Measurements from ENCODE around the gene GPR35. TPM values are rescaled to one million over a fixed set of nuclear protein-coding genes. Genes with fewer than 3 reads are reported as not detected.

The GPR35 gene
- polyA plus RNA-seq, 1 of the 3 experiments (the other 2 are of a cell fraction): 1.2 TPM

GRCh38 chr2:240647503-240648154 lies 22.3 kb downstream of the GPR35 start:
- Histone ChIP-seq H4K20me1 (ENCODE audit: insufficient read depth) (no peaks in the 10 kb centered on the region), H3K36me3 (replicated peaks in 1 of 2; ENCODE audit: control insufficient read depth in 1 of 2, insufficient read depth in 2 of 2, low read length in 1 of 2) (no peaks in the 10 kb centered on the region), H3K4me3 (ENCODE audit: low read depth in 2 of 2, low read length in 1 of 2) (no peak overlapping the region), H3K4me1 (ENCODE audit: control insufficient read depth in 1 of 2, insufficient read depth in 2 of 2, low read depth in 1 of 2, low read length in 1 of 2) (no peaks in the 10 kb centered on the region; a peak in 1 of 4 replicates), H3K9ac (no peak overlapping the region), H3K79me2 (ENCODE audit: insufficient read depth) (no peaks in the 10 kb centered on the region), H3K27ac (ENCODE audit: low read depth in 2 of 2, low read length in 1 of 2) (no peak overlapping the region), H3F3A (replicated peaks; ENCODE audit: insufficient read depth) (no peaks in the 10 kb centered on the region), H3K4me2 (no peak overlapping the region), H3K27me3 (ENCODE audit: insufficient read depth) (no peaks in the 10 kb centered on the region; the same call in 1 of the 2 replicates), H2AFZ (ENCODE audit: low read depth) (no peak overlapping the region), H3K9me3 (no peaks in the 10 kb centered on the region), H3K9me2 (no peaks in the 10 kb centered on the region)
- 65% methylated on average over 22 of the region's 22 CpGs for WGBS (ENCODE audit: low lambda C conversion rate)
- no peak for TF ChIP-seq FOXJ3 (CRISPR knock-in tag; IDR thresholded peaks at IDR 0.05)
- no peak for TF ChIP-seq TCF12 (IDR thresholded peaks at IDR 0.05)
- TF ChIP-seq IRF3 (IDR thresholded peaks at IDR 0.05; ENCODE audit: low read depth, low read length): no peak
- POLR2A ChIA-PET: no interaction called here
- CTCF ChIA-PET: interaction anchor here (2.0 kb wide), 1 partner anchor 193 kb away, joined by 6 read pairs; no protein-coding TSS in a partner anchor
- DNase-seq: peak; percentile 24

- Histone ChIP-seq H3K79me2 (ENCODE audit: insufficient read depth) (no peaks in the 10 kb centered on the region), H4K20me1 (ENCODE audit: insufficient read depth) (no peaks in the 10 kb centered on the region), H3K4me3 (ENCODE audit: low read depth in 2 of 2, low read length in 1 of 2) (no peak overlapping the region), H2AFZ (ENCODE audit: low read depth) (no peak overlapping the region), H3K36me3 (replicated peaks in 1 of 2; ENCODE audit: control insufficient read depth in 1 of 2, insufficient read depth in 2 of 2, low read length in 1 of 2) (no peaks in the 10 kb centered on the region), H3K27me3 (ENCODE audit: insufficient read depth) (no peaks in the 10 kb centered on the region; the same call in 1 of the 2 replicates), H3K9me3 (no peaks in the 10 kb centered on the region), H3K9ac (no peak overlapping the region), H3K9me2 (no peaks in the 10 kb centered on the region), H3F3A (replicated peaks; ENCODE audit: insufficient read depth) (no peaks in the 10 kb centered on the region), H3K27ac (ENCODE audit: low read depth in 2 of 2, low read length in 1 of 2) (no peak overlapping the region), H3K4me2 (no peak overlapping the region), H3K4me1 (ENCODE audit: control insufficient read depth in 1 of 2, insufficient read depth in 2 of 2, low read depth in 1 of 2, low read length in 1 of 2) (no peaks in the 10 kb centered on the region; a peak in 1 of 4 replicates)
- no peak for DNase-seq
- ChIA-PET CTCF (interaction anchor here (2.0 kb wide), 1 partner anchor 192 kb away, joined by 6 read pairs; no protein-coding TSS in a partner anchor), POLR2A (no interaction called here)
- 30% methylated on average over 6 of the region's 6 CpGs for WGBS (ENCODE audit: low lambda C conversion rate)
- TF ChIP-seq IRF3 (IDR thresholded peaks at IDR 0.05; ENCODE audit: low read depth, low read length) (no peak), GABPA (IDR thresholded peaks at IDR 0.05; ENCODE audit: low read depth) (no peak), RAD21 (IDR thresholded peaks at IDR 0.05; ENCODE audit: low read length) (no peak), GATA2 (CRISPR knock-in tag; IDR thresholded peaks at IDR 0.05) (no peak), MEF2A (IDR thresholded peaks at IDR 0.05; ENCODE audit: borderline replicate concordance, low read depth) (no peak), EP300 (IDR thresholded peaks at IDR 0.05; ENCODE audit: borderline replicate concordance in 1 of 2, low read depth in 1 of 2, low read length in 1 of 2) (no peak), FOXM1 (IDR thresholded peaks at IDR 0.05; ENCODE audit: low read depth) (no peak), FOSL2 (IDR thresholded peaks at IDR 0.05; ENCODE audit: borderline replicate concordance, low read depth) (no peak), EZH2phosphoT487 (IDR thresholded peaks at IDR 0.05; ENCODE audit: borderline replicate concordance, low read depth) (no peak), TCF12 (IDR thresholded peaks at IDR 0.05) (no peak), TEAD4 (IDR thresholded peaks at IDR 0.05; ENCODE audit: borderline replicate concordance, insufficient read depth) (no peak), RFX5 (IDR thresholded peaks at IDR 0.05; ENCODE audit: low read length) (no peak), ELF1 (IDR thresholded peaks at IDR 0.05) (no peak), YY1 (IDR thresholded peaks at IDR 0.05; ENCODE audit: low read depth) (no peak), FOXJ3 (CRISPR knock-in tag; IDR thresholded peaks at IDR 0.05) (no peak), PBX3 (IDR thresholded peaks at IDR 0.05) (no peak), USF1 (IDR thresholded peaks at IDR 0.05; ENCODE audit: borderline replicate concordance, low read depth) (no peak), JUND (IDR thresholded peaks at IDR 0.05) (no peak)
- TF ChIP-seq, protein P1, sequence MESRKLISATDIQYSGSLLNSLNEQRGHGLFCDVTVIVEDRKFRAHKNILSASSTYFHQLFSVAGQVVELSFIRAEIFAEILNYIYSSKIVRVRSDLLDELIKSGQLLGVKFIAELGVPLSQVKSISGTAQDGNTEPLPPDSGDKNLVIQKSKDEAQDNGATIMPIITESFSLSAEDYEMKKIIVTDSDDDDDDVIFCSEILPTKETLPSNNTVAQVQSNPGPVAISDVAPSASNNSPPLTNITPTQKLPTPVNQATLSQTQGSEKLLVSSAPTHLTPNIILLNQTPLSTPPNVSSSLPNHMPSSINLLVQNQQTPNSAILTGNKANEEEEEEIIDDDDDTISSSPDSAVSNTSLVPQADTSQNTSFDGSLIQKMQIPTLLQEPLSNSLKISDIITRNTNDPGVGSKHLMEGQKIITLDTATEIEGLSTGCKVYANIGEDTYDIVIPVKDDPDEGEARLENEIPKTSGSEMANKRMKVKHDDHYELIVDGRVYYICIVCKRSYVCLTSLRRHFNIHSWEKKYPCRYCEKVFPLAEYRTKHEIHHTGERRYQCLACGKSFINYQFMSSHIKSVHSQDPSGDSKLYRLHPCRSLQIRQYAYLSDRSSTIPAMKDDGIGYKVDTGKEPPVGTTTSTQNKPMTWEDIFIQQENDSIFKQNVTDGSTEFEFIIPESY (IDR thresholded peaks at IDR 0.05; ENCODE audit: borderline replicate concordance, low read depth): no peak
These were observed 22.9 kb downstream of the GPR35 start for GRCh38 chr2:240648155-240648649.

All from SK-N-SH (cell line).